ENCODE results near the gene USP6NL.

USP6NL gene

GRCh38 chr10:11594589-11595394, 16.7 kb downstream of the USP6NL start:
- no peak for DNase-seq (ENCODE audit: low read depth, low spot score)

GRCh38 chr10:11593612-11594011, 17.8 kb downstream of the USP6NL start:
- no peak for DNase-seq (ENCODE audit: low read depth, low spot score)

DNA sequence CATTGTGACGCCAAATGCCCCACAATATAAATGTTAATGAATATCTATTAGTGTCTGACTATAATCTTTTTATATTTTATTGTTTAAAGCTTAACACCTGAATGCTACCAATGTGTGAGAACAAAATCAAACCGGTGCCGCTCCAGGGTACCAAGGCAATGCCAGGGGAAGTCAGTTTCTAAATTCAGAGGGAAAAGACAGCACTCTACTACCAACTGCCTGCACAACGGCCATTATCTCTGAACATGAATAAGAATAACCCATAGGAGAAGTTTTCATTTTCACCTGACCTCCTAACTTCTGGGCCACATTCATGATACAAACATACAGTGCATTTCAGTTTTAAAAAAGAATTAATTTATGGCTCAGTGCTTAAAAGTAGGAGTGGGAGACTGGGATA, 21.7 kb downstream of the USP6NL start:
- no peak for DNase-seq (ENCODE audit: low read depth, low spot score)

DNA sequence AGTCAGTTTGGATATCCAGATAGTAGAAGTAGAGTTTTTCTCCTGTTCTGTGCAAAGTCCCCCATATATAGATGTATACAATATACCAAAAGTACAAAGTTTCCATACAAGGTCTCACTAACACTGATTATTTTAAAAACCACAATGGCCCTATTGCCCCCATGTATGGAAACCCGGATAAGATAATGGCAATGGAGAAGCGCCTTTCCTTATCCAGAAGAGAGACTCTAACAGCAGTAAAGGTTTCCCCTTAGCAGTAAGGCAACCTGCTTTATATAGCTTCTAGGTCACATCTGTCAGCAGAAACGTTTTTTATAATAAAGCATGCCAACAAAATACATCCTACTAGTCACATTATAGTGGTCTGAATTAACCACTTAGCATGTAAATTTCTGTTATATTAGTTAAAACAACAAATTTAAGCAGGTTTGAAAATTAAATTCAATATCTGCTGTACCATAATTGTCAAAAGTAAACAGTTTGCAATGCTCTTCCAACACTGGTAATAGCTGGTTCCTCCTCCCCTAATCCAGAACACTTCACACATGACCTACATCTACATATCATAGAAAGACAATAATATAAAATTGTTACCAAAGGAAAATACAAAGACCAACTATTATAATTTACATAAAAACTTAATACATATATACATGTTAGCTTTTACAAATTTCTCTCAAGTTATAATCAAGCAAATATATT, 22.4 kb downstream of the USP6NL start:
- no peak for DNase-seq (ENCODE audit: low read depth, low spot score)

DNA sequence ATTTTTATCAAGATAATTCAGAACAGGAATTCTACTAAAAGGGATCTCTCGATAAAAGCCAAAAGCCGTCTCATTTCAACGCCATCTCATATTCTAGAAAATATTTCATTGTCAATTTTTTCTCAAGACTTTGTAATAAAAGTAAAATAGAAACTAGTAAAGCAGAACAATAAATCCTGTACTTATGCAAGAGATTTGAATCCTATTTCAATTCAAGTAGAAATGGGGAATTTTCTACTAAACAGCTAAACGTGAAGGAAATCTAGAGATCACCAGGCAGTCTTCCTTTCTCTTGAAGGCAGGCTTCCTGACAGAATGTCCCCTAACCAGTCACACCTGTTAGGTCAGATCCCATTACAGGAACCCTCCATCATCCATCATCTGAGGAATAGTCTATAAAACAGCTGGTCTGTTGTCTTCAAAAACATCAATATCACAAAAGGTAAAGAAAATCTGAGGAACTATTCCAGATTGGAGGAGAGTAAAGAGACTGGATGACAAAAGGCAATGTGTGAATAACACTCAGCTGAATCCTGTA, 23.7 kb downstream of the USP6NL start:
- peak; percentile 40 for DNase-seq (ENCODE audit: low read depth, low spot score)

- no peak for DNase-seq (ENCODE audit: low read depth, low spot score)
Observed at GRCh38 chr10:11586170-11586569, 25.3 kb downstream of the USP6NL start.

DNA sequence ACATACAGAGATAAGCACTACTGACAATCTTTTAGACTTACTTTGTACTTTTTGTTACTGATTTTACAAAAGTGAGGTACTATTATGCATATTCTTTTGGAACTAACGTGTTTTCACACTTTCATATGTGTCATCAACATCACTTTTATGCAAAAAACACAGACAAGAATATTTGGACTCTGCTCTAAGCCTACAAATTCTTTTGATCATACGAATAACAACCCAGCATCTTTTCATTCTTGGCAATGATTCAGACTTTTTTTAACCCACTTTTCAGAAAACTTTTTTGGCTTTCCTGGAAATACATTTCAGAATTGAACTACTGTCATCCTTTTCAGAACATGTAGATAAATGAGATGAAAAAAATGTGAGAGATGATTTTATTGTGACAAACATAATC, 30.2 kb downstream of the USP6NL start:
- no peak for DNase-seq (ENCODE audit: low read depth, low spot score)

GRCh38 chr10:11579885-11580284, 31.6 kb downstream of the USP6NL start:
- no peak for DNase-seq (ENCODE audit: low read depth, low spot score)

GRCh38 chr10:11578802-11579255, 32.6 kb downstream of the USP6NL start:
- DNase-seq (ENCODE audit: low read depth, low spot score) = no peak

DNA sequence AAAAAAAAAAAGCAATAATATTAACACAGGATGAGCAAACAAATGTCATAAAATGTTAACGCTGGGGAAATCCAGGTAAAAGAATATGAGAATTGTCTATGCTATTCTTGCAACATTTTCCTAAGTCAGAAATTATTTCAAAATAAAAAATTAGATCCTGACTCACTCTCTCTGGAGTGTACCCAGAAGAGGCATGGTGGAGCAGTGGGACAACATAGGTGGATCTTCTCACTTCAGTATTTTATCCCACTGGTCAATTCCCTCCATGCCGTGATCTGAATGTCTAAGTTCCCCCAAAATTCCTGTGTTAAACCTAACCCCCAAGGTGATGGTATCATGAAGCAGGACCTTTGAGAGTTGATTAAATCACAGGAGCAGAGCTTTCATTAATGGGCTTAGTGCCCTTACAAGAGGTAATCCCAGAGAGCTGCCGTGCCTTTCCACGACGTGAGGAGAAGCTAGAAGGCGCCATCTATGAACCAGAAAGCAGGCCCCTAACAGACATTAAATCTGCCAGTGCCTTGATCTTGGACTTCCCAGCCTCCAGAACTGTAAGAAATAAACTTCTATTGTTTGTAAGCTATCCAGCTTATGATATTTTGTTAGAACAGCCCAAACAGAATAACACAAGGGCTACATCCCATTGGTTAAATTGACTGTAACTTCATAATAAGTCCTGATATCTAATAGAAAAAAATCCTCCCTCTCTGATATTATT, 35.2 kb downstream of the USP6NL start:
- DNase-seq (ENCODE audit: low read depth, low spot score) = no peak

DNA sequence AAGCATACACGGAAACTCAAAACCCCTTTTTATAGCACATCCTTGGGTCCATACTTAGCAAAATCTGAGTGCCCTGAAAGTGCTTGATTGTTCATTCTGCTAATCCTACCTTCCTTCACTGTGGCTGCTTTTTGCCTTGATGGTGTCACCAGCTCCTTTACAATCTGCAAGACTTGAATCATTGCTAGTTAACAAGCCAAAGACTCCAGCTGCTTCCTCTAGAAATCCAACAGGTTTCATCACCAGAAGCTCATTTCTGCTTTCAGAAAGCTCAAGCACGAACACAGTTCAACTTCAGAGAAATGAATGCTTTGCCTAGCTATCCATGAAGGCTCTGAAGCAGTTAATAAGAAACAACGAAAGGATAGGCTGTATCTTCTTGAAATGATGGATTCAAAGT, 38.0 kb downstream of the USP6NL start:
- DNase-seq (ENCODE audit: low read depth, low spot score) = no peak

DNA sequence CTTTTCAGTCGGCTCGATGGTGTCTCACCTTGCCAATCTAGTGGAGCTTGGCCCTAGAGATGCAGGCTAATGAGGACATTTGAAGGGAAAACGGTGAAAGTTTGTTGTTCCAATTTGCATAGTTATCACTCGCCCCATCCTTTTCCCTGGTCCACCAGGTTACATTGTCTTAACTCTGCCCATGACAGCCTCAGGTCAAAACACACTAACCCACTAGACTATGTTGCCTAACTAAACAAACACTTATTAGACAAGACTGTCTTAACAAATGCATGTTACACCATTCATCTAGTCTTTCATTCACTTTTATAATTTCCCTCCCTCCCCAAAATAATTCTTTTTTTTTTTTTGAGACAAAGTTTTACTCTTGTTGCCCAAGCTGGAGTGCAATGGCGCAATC, 40.7 kb downstream of the USP6NL start:
- DNase-seq (ENCODE audit: low read depth, low spot score) = no peak

DNA sequence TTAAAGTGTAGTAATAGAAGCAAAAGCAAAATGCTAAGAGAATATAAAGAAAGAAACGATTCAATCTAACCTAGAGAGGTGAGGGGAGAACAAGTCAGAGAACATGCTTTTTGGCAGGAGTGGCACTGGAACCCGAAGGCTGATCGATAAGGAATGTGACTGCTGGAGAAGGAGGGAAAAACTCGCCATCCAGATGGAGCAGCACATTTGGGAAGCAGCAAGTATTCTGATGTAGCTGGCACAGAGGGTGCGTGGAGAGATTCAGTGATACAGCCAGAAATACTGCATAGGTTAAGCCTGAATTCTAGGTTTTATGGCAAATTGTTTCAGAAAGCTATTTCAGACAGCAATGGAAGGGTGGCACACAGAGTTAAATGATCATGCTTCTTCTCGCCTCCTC, 42.0 kb downstream of the USP6NL start:
- DNase-seq (ENCODE audit: low read depth, low spot score) = no peak

- no peak for DNase-seq (ENCODE audit: low read depth, low spot score)
Observed at GRCh38 chr10:11568578-11568977, 42.9 kb downstream of the USP6NL start.

- DNase-seq (ENCODE audit: low read depth, low spot score) = no peak
Observed at GRCh38 chr10:11564741-11565140, 46.7 kb downstream of the USP6NL start.

GRCh38 chr10:11563936-11564335, 47.5 kb downstream of the USP6NL start:
- DNase-seq (ENCODE audit: low read depth, low spot score) = no peak

DNA sequence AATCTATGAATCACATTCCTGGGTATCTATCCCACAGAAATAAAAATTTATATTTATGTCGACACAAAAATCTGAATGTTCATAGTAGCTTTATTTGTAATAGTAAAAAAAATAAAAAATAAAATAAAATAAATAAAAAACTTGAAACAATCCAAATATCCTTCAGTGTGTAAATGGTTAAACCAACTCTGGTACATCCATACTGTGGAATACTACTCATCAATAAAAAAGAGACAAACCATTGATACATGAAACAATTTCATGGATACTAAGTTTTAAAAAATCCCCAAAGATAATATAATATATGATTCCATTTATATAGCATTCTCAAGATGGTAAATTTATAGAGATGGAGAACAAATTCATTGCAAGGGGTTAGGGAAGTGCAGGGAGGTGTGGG, 48.6 kb downstream of the USP6NL start:
- DNase-seq (ENCODE audit: low read depth, low spot score) = no peak

DNA sequence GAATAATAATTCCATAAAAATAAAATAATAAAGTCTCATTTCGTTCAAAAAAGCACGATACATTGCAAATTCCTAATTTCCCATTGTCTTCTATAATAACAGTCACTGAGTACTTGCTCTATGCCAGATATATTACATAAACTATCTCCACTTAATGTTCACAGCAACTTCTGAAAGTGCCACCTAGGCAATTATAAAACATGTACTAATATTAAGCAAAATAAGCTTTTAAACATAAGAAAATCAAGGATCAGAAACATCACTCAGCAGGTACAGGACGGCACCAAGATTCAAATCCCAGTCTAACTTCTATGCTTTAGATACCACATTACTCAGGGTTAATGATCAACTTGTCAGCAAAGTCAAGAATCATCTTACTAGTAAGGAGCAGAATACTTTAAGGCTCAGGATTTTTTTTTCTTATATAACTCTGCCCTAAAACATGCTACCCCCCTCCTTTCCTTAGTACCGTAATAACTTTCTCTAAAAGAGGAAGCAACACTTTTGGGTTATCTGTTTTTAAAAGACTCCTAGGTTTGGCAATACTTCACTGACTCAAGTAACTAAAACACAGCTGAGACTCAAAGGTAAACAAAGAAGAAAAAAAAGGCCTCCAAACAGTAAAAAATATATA, 51.3 kb downstream of the USP6NL start:
- DNase-seq (ENCODE audit: low read depth, low spot score) = no peak

DNA sequence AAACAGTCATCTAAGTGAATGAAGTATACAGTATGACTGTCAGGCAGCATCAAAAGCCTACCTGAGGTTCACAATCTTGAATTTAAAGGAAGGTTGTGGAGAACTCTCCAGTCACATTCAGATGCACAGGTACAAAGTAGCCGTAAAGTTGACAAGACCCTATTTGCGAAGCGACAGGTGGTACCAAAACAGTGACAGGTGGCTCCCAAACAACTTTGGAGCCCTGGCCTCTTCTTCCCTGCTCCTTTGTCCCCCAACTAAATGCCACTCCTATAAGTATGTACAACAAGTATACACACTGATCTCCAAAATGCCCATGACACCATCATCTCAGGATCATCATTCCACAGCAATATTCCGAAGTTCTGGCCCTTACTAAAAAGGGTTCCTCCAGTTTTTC, 53.5 kb downstream of the USP6NL start:
- no peak for DNase-seq (ENCODE audit: low read depth, low spot score)

DNA sequence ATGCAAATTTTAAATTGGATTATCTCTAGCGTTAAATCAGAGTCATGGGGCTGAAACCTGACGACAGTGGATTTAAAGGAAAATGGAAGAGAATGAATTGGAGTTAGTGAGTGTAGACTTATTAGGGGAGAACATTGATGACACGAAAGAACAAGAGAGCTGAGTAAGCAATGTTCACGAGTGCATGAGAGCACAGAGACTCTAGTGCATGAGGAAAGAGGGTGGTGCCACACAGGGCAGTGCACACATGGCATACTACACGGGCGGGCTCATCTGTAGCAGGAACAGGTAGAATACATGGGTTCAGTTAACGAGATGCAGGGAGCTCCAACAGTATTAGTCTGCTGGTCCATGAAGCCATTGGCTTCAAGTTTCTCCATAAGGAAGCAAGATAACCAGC, 53.9 kb downstream of the USP6NL start:
- DNase-seq (ENCODE audit: low read depth, low spot score) = no peak

- no peak for DNase-seq (ENCODE audit: low read depth, low spot score)
Observed at GRCh38 chr10:11555556-11555955, 55.9 kb downstream of the USP6NL start.
